Measurements from ENCODE around the gene EML6.

The EML6 gene

DNA sequence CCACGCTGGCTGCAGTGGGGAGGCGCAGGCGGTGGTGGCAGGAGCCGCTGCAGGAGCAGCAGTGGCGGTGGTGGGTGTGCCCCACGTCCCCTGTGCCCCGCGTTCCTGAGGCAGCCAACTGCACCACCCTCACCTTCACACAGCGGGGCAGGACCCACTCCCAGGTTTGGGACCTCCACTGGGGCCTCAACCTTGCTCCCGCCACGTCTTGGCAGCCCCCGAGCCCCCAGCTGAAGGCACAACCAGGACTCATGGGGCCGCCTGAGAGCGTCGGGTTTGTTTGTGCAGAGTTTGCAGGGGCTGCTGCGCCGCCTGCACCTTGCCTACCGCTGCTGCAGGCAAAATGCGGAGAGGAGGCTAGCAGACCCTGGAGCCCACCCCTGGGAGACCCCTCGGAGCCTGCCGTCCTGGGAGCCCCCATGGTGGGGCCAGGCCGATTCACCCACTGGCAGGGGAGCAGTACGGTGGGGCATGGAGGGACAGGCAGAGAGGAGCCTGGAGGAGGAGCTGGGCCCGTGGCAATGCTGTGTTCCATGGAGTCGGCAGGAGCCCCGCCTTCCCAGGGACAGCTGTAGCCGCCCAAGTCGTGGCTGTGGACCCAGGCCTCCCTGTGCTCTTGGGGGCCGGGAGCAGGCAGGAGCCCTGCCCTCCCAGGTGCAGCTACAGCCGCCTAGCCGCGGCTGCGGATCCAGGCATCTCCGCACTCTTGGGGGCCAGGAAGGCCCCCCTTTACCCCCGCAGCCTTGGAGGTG is 14.7 kb upstream of the EML6 start:
- no peak for DNase-seq (ENCODE audit: low spot score)

DNA sequence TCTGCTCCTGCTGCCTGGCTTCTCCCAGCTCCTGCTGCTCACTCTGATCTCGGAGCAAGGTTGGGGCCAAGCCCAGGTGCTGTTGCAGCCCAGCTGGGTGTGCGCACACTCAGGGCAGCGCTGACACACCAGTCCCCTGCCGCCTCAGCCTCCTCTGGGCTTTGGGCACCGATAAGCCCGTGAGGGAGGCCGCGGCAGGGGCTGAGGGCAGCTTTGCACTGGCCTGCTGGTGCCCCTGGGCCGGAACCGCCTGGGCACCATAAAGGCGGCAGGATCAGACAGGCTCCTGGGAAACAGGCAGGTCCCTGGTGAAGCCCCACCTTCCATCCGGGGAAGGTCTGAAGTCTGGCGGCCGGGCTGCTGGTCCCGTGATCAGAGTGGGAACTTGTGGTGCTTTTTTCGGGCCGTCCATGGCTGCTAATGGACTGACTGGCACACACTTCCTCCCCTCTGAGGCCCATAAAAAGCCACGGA is 14.1 kb upstream of the EML6 start:
- DNase-seq (ENCODE audit: low spot score) = no peak

DNA sequence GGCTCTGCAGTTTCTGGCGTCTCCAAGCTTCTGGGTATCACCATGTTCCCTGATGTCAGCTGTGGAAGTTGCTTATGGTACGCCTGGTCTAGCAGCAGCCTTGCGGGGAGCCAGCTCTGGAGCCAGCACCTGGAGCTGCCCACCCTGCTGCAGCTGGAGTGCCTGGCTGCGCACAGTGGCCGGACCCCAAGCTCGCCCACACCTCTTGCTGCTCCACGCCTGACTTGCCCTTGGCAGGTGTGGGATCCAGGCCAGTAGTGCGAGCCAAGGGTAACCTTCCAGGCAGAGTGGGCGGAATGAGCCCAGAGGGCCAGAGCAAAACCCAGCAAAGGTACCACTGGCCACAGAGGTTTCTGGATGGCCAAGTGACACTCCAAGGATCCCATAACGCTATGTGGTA is 13.2 kb upstream of the EML6 start:
- no peak for DNase-seq (ENCODE audit: low spot score)

DNA sequence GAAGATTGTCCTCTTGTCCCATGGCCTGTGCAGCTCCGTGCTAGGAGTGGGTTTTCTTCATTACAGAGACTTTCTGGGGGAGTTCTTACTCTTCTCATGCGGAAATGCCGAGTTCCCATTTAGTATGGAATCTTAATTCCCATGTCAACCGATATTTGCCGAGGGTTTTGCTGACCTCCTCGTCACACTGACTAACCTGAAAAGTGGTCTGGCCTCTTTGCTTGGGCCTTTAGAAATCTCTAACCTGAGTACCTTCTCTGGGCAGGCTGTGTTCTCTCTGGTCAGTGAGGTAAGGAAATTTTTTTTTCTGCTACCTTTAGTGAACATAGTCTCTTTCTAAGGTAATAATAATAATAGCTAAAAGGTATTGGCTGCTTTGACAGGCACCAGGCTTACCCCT is 10.9 kb upstream of the EML6 start:
- DNase-seq (ENCODE audit: low spot score) = no peak

GRCh38 chr2:54714996-54715395 is 8.5 kb upstream of the EML6 start:
- DNase-seq (ENCODE audit: low spot score) = no peak

- no peak for DNase-seq (ENCODE audit: low spot score)
Observed at GRCh38 chr2:54716375-54716774, 7.1 kb upstream of the EML6 start.

DNA sequence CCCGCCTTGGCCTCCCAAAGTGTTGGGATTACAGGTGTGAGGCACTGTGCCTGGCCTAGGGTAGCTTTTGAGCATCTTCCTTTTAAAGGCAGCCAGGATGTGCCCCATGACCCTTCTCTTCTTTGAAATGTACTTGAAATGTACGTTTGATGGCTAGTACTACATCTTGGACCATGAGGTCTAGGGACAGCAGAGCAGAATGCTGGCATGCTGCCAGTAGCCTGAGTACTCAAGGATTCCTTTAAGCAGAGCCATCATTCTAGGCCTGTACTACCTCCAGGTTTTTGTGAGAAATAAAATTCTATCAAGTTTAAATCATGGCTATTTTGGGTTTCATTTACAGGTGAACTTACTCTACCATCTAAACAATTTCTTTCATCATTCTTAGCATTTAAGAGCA is 2.9 kb upstream of the EML6 start:
- DNase-seq (ENCODE audit: low spot score) = no peak

DNA sequence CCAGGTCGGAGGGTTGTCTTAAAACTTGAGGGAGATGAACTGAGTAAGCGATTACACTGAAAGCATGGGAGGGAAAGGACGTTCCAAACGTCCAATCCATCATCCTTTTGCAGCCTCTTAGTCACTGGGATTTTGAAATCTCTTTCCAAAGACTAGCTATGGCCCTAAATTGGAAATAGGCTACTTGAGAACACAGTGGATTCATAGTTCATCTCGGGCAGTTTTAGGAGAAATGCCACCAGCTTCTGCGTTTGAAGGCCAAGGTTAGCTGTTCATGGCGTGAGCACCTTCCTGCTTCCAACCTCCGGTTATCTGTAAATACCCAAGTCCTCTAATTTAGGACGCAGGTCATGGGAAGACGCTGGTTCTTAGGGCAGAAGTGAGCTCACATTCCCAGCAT is 821 bp upstream of the EML6 start:
- DNase-seq (ENCODE audit: low spot score) = no peak

- peak; percentile 16 for DNase-seq (ENCODE audit: low spot score)
Observed at GRCh38 chr2:54723996-54724559, 616 bp downstream of the EML6 start.

DNA sequence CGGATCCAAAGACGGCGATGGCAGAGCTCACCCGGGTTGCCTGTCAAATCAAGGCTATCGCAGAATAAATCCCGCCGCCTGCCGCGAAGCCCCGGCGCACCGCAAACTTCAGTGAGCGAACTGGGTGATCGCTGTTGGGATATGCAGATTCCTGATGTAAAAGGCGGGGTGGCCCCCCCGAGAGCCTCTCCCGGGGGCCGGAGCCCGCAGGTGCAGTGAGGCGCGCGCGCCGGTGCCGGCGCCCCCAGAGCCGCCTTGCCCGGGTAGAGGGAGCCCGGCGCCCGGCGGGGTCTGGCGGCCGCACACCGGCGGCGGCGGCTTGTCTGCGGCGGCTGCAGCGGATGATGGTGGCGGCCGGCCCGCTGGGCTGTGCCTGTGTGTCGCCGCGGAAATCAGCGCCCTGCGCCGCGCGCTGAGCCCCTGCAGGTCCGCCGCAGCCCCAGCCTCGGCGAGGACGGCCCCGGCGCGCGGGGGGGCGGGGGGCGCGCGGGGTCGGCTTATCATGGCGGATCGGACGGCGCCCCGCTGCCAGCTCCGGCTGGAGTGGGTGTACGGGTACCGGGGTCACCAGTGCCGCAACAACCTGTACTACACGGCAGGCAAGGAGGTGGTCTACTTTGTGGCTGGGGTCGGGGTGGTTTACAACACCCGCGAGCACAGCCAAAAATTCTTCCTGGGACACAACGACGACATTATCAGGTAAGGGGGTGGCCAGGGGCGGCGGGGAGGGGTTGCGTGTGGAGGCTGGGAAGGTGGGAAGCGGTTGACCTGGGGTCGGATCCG is 1.3 kb downstream of the EML6 start:
- DNase-seq (ENCODE audit: low spot score) = peak; percentile 11

DNA sequence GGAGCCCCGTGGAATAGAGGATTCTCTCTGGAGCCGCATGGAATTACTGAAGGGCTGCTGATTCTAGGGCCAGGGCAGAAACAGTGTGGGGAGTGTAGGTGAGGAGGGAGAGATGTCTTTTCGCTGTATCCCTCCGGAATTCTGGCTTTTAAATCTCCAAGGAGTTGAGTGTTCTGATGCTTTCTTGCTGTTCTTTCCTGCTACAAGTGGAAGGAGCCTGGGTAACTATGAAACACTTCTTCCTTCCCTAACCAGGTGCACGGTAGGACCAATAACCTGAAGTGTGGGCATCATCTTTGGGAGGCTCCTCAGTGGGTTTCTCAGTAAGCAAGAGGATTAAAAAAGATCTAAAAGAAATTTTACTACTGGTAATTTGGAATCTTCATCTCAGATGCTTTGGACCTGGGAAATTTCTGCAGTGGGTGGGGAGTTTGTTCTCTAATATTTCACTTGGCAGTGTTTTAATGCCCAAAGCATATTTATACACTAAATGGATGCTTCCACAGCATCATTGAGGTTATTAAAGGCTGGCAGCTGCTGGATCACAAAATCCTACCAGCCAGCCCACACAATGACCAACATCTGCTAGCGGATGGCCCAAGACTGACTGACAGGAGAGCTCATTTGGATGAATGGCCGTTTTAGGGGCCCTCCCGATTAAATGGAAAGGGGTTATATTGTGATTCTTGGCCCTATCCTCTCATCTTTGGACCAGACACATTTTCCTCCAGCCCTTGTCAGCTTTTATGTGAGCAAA is 2.1 kb downstream of the EML6 start:
- no peak for DNase-seq (ENCODE audit: low spot score)

DNA sequence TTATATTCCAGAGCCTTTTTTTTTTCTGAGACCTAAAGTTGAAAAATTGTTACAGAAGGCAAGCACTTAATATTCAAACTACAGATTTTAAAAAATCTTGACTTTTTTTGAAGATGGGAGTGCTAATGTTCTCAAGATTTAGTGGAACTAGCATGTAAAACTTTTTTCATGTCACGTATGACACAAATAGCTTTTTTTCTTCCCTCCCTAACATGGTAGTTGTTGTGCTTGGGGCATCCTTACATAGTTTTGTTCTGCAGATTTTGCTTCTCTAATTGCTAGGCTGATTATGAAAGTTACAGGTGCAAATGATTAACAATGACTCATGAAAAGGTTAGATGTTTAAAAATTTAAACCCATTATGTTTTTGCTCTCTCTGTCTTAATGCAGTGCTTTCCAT is 3.0 kb downstream of the EML6 start:
- DNase-seq (ENCODE audit: low spot score) = no peak

DNA sequence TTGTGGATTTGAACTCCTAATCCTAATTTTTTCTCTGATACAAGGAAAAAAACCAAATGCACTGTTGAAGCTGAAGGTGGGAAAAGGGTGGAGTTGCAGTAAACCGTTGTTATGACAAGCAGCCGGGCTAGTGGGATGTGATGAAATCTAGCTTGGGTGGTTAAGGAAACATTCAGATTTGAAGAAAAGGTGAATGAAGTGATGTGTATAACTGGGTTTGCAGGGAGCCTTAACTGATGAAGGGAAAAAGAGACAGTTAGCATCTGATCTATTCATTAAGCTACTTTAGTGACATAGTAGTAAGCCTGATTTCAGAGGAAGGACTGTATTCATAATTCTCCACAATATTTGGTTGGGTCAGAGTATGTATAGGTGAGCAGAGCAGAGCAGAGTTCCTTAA is 3.5 kb downstream of the EML6 start:
- no peak for DNase-seq (ENCODE audit: low spot score)

DNA sequence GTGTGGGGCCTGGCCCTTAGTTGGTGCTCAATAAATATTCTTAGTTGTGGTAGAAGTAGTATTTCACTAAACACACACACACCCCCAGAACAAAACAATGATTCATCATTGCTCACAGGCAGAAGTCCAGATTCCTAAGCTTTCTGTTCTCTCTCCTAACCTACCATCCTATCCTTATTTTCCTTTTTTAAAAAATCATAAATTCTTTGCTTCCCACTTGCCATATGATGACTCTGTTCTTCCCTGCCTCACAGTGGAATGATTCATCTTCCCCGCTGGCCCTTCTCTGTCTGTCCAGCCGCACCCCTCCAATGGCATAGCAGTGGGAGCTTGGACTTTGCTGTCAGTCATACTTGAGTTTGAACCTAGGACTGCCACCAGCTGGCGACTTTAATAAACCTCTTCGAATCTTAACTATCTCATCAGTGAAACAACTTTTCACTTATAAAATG is 5.2 kb downstream of the EML6 start:
- peak; percentile 79 for DNase-seq (ENCODE audit: low spot score)

DNA sequence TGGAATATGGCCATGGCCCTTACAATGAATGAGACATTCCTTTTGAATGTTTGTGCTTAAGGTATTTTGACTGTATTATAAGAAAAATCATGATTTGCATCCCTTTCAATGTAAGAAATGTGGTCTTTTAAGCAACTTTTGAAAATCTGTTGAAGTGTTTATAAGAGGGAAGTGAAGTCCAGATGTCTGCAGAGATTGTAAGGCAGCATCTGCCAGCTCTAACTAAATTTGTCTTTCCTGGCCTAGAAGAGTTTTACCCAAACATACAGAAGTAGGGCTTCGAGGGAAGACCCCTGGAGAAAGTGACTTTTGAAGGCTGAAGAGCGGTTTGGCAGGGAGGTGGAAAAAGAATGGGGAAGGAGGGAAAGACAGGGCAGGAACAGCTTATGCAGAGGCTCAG is 12.2 kb downstream of the EML6 start:
- no peak for DNase-seq (ENCODE audit: low spot score)

DNA sequence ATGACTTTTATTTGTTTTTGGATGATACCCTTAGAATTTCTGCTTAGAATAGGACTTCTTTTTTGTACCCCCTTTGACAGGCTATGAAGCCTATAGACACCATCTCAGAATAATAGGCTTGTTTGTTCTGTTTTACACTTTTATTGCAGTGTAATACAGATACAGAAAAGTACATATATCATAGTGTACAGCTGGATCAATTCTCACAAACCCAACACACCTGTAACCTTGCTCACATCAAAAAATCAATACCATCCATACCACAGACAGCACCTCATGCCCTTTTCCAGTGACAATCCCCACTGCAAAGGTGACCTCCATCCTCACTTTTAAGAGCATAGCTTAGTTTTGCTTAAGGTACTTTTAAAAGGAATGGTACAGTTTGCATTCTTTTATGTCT is 14.8 kb downstream of the EML6 start:
- DNase-seq (ENCODE audit: low spot score) = no peak

GRCh38 chr2:54740333-54740732 is 16.9 kb downstream of the EML6 start:
- no peak for DNase-seq (ENCODE audit: low spot score)

- DNase-seq (ENCODE audit: low spot score) = no peak
Observed at GRCh38 chr2:54741250-54741649, 17.8 kb downstream of the EML6 start.

DNA sequence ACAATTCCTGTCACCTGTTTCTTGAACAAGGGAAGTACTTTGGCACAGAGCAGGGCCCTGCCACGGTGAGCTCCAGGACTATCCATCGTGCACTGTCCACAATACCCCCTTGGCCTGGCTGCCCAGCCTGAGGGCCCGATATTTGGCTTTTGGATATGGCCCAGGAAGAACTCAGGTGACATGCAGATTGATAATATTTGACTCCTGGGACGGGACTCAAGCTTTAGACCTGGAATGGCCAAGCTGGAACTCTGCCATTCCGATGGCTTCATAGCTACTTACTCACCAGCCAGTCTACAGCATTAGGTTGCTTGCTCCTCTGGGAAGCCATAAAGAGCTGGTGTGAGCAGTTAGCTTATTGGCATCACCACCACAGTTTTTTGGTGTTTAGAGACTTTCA is 26.6 kb downstream of the EML6 start:
- DNase-seq (ENCODE audit: low spot score) = no peak

GRCh38 chr2:54752439-54752838 is 29.0 kb downstream of the EML6 start:
- DNase-seq (ENCODE audit: low spot score) = no peak

- DNase-seq (ENCODE audit: low spot score) = no peak
Observed at GRCh38 chr2:54755641-54756326, 32.3 kb downstream of the EML6 start.

DNA sequence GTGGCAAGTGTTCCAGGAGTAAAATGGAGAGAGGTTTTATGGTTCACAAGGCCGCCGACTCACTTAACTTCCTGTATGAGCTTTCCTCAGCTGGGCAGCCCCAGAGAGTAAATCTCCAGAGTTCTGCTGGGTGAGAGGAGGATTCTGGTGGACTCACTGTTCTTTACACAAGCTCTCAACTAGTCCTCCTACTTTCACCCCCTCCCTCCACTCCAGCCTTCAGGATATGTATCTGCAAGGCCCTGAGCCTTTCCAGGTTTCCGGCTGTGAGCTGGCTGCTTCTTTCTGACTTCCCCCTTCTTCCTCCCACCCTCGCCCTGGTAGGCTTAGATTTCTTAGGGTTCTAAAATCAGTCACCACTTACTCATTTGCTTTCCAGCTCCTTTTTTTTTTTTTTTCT is 34.0 kb downstream of the EML6 start:
- no peak for DNase-seq (ENCODE audit: low spot score)

Data from LoVo (cell line).